ENCODE results near the gene ATP10B.

ATP10B gene

DNA sequence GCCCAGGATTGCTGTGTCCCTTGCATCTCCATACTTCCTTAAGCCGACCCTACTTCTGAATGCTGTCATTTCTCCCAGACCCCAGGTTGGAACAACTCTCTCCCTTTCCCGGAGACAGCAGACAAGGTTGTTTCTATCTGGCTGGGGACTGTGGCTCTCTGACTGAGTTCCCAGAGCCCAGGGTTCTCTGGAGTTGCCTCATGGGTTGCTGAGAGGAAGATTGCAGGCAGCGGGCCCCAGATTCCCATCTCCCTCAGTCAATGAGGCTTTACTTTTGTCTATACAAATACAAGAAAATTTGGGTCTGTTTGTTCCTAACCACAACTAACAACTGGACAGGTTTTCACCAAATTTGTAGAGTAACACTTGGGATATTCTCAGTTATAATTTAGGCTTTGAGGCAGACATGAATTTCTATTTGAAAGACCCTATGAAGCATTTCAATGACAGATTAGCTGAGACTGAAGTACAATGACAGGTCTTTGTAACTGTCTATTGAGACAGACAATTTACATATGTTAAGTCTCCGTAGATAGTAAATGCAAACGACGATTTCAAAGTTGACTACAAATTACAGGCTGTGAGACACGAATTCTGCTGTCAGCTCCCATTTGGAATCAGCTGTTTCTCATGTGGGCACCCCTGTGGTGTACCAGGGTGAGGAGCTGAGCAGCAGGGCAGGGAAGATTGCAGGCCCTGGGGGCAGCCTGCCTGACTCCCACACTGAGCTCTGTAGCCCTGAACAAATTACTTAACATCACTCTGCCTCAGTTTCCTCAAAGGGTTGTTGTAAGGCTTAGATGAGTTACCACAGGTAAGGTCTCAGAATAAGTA, 107.5 kb downstream of the ATP10B start:
- TF ChIP-seq TAF1 (IDR thresholded peaks at IDR 0.05; ENCODE audit: borderline replicate concordance, insufficient read depth, low read length) (no peak), FOXP2 (optimal IDR thresholded peaks at IDR 0.05; ENCODE audit: borderline replicate concordance, extremely low read depth, extremely low read length, insufficient read depth) (no peak), SIN3A (IDR thresholded peaks at IDR 0.05; ENCODE audit: borderline replicate concordance, insufficient read depth, low read length) (no peak), POLR2AphosphoS5 (IDR thresholded peaks at IDR 0.05; ENCODE audit: low read depth, low read length) (no peak), REST (IDR thresholded peaks at IDR 0.05; ENCODE audit: insufficient read depth in 1 of 2, low read depth in 2 of 2, low read length in 2 of 2) (no peak)

DNA sequence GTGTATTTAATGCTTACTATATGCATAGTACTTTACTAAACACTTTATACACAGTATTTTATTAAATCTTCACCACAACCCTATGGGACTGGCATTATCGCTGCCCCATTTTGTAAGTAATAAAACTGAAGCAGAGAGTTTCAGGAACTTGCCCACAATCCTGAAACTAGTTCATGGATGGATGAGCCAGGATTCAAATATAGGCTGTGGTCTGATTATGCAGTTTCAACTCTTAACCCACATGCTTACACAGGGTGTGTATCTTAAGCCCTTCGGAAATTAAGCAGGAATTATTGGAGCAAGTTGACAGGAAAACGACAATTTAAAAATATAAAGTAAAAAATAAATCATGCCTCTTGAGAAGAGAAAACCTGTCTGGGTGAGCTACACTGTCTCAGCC, 109.0 kb downstream of the ATP10B start:
- TF ChIP-seq SIN3A (IDR thresholded peaks at IDR 0.05; ENCODE audit: borderline replicate concordance, insufficient read depth, low read length) (no peak), TAF1 (IDR thresholded peaks at IDR 0.05; ENCODE audit: borderline replicate concordance, insufficient read depth, low read length) (no peak), FOXP2 (optimal IDR thresholded peaks at IDR 0.05; ENCODE audit: borderline replicate concordance, extremely low read depth, extremely low read length, insufficient read depth) (no peak), POLR2AphosphoS5 (IDR thresholded peaks at IDR 0.05; ENCODE audit: low read depth, low read length) (no peak), REST (IDR thresholded peaks at IDR 0.05; ENCODE audit: insufficient read depth in 1 of 2, low read depth in 2 of 2, low read length in 2 of 2) (no peak)

DNA sequence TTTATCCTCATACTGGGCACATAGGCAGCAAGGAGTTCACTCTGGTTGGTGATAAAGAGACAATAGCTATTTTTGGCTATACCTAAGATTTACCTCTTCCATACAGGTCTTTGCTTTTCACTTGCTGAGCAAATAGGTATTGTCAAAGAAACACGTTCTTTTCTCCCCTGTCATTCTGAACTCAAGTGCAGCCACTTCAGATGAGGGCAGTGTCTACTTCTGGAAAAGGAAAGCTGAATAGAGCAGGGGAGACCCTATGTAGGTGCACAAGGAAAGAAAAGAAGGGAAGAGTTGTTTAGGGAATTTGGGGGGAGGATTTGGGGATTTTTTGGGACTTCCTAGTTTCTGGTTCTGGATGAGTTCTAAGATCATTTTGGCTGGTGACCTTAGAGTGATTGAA, 109.6 kb downstream of the ATP10B start:
- TF ChIP-seq SIN3A (IDR thresholded peaks at IDR 0.05; ENCODE audit: borderline replicate concordance, insufficient read depth, low read length) (no peak), REST (IDR thresholded peaks at IDR 0.05; ENCODE audit: insufficient read depth in 1 of 2, low read depth in 2 of 2, low read length in 2 of 2) (no peak), FOXP2 (optimal IDR thresholded peaks at IDR 0.05; ENCODE audit: borderline replicate concordance, extremely low read depth, extremely low read length, insufficient read depth) (no peak)

DNA sequence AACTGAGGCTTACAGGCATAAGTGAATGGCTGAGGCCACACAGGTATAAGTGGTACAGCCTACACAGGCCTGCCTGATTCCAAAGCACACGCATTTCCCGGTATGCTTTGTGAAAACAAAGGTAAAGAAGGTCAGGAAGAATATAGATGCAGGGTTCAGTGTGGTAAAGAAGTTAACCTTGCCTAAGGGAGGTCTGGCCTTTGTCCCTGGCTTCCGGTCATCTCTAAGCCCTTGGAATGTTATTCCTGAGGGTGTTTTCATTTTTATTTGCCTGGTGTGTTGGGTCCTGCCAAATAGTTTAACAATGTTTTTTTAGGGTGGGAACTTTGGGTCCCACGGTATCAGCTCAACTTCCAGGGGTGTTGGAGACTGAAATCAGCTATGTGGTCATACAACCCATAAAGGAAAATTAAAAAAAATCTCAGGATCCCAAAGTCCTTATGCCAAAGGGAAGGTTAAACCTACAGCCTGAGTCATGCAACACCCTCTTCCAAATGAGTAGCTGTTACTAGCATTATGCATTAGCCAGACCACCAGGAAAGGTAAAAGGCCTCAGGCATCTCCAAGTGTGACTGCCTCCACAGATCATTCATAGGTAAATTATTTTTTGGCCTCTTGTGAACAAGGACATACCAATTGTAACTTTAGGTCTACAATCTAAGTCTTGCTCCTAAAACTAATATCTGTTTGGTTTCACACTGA, 124.6 kb downstream of the ATP10B start:
- TF ChIP-seq SIN3A (IDR thresholded peaks at IDR 0.05; ENCODE audit: borderline replicate concordance, insufficient read depth, low read length), result no peak
- no peak for TF ChIP-seq TAF1 (IDR thresholded peaks at IDR 0.05; ENCODE audit: borderline replicate concordance, insufficient read depth, low read length)
- no peak for TF ChIP-seq REST (IDR thresholded peaks at IDR 0.05; ENCODE audit: insufficient read depth in 1 of 2, low read depth in 2 of 2, low read length in 2 of 2)
- no peak for TF ChIP-seq FOXP2 (optimal IDR thresholded peaks at IDR 0.05; ENCODE audit: borderline replicate concordance, extremely low read depth, extremely low read length, insufficient read depth)
- no peak for TF ChIP-seq POLR2AphosphoS5 (IDR thresholded peaks at IDR 0.05; ENCODE audit: low read depth, low read length)

Data from PFSK-1 (cell line).